Measurements from ENCODE around the gene LMF1.
"Not testable (repeated sequence)": the region's sequence is repeated elsewhere in the genome, so short reads cannot be mapped to it uniquely, and the experiment has no call there.

LMF1 gene

DNA sequence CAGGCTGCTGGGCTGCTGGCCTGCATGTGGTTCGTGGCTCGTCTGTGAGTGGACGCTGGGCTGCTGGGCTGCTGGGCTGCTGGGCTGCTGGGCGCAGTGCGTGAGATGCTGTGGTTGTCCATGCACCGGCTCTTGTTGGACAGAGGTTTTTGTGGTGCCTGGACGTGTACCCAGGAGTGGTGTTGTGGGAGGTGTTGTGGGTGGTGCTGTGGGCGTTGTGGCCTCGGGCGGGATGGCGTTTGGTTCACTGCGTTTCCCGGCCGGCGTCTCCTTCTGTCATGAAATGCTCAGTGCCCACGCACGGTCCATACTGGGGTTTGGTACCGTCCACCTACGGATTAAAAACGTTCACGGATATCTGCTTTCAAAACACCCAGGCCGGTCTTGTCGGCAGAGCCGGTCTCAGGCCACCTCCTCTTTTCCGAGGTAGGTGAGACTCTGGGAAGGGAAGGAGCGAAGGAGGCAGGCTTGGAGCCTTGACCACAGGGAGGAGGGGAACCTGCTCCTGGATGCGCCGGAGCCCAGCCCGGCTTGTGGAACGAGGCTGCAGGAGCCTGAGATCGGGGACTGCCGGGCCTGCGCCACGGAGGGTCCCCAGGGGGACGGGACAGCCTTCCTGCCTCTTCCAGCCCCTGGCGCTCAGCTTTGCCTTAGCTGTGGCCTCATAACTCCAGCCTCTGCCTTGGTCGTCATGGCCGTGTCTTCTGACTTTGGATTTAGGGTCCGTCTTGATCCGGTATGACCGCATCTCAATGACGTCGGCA is 140.5 kb downstream of the LMF1 start:
- no peak overlapping the region for H3K9ac ChIP-seq (ENCODE audit: low read depth, low read length)
- H3K9me3 ChIP-seq (ENCODE audit: insufficient read depth, low read depth, low read length): no peaks in the 10 kb centered on the region
- no peak overlapping the region for H3K4me3 ChIP-seq (ENCODE audit: low read length)
- H3K27me3 ChIP-seq (ENCODE audit: insufficient read depth, low read length): no peaks in the 10 kb centered on the region
- no peak overlapping the region for H3K27ac ChIP-seq (ENCODE audit: low read depth, low read length)
- no peaks in the 10 kb centered on the region for H3K4me1 ChIP-seq (ENCODE audit: insufficient read depth, low read length)
- WGBS: 94% methylated on average over 43 of the region's 43 CpGs
- no peaks in the 10 kb centered on the region for H3K36me3 ChIP-seq (ENCODE audit: insufficient read depth, low read length)

DNA sequence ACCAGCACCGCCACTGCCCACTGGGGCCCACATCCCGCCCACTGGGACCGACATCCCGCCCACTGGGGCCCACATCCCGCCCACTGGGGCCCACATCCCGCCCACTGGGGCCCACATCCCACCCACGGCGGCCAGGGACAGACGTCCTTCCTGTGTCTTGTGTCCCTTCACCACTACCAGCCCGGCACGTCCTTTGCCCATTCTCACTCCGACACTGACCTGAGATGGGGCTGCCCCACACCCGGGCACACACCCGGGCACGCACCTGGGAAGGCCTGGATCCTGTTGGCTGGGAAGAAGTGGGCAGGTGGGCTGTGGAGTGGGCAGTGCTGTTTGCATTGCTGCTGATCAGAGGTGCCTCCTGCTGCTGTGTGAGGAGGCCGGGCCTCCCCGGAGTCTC is 141.9 kb downstream of the LMF1 start:
- no peak overlapping the region for H3K4me3 ChIP-seq (ENCODE audit: low read length)
- no peaks in the 10 kb centered on the region for H3K9me3 ChIP-seq (ENCODE audit: insufficient read depth, low read depth, low read length)
- H3K27ac ChIP-seq (ENCODE audit: low read depth, low read length): no peak overlapping the region
- H3K9ac ChIP-seq (ENCODE audit: low read depth, low read length): no peak overlapping the region
- H3K27me3 ChIP-seq (ENCODE audit: insufficient read depth, low read length): no peaks in the 10 kb centered on the region
- 94% methylated on average over 17 of the region's 17 CpGs for WGBS
- no peaks in the 10 kb centered on the region for H3K4me1 ChIP-seq (ENCODE audit: insufficient read depth, low read length)
- H3K36me3 ChIP-seq (ENCODE audit: insufficient read depth, low read length): no peaks in the 10 kb centered on the region

DNA sequence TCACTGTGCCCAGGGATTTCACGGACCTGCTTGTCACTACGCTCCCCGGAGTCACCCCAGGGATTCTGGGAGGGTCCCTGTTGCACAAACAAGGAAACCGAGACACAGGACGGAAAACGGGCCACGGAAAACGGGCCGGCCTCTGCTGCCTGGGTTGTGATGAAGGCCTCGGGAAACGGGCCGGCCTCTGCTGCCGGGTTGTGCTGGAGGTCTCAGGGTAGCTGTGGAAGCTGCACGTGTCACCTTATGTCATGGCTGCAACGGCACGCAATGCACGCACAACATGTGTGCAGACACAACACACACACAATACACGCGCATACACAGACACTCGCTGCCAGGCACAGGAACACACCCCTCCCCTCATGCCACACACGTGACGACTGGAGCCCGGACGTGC is 143.3 kb downstream of the LMF1 start:
- H3K27me3 ChIP-seq (ENCODE audit: insufficient read depth, low read length): no peaks in the 10 kb centered on the region

DNA sequence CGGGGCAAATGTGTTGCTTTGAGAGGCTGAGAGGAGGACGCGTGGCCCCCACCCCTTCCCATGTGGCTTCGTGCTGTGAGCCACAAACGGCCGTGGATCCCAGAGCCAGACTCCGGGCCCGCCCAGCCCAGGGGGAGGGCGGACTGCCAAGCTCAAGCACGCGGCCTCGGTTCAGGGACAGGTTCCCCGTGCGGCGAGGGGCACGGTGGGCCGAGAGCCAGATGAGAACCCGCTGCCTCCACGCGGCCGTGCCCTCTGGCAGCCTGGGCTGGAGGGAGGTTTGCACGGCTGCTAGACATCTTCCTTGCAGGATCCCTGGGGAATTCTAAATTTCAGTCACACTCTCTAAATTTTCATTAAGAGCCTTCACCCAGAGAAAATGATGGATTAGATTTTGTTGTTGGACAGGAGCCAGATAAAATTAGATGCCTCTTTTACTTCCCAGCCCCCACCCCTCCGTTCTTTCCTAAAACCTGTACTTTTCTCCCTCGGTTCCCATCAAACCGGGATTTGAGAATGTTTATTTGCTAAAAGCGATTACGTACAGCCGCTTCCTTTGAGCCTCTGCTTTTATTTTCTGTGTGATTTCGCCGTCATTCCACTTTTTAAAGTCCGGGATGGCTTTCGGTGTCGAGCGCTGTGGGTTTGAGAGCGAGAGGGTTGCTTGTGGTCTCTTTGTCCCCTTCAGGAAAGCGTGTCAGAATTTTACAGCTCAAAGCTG is 145.3 kb downstream of the LMF1 start:
- H3K4me1 ChIP-seq (ENCODE audit: insufficient read depth, low read length): no peaks in the 10 kb centered on the region

More for the DNA sequence above, 143.3 kb downstream of the LMF1 start:
- no peaks in the 10 kb centered on the region for H3K36me3 ChIP-seq (ENCODE audit: insufficient read depth, low read length)
- H3K9me3 ChIP-seq (ENCODE audit: insufficient read depth, low read depth, low read length): no peaks in the 10 kb centered on the region
- no peaks in the 10 kb centered on the region for H3K4me1 ChIP-seq (ENCODE audit: insufficient read depth, low read length)
- 95% methylated on average over 24 of the region's 24 CpGs for WGBS
- H3K9ac ChIP-seq (ENCODE audit: low read depth, low read length): no peak overlapping the region; the same call in 1 of the 2 replicates
- H3K27ac ChIP-seq (ENCODE audit: low read depth, low read length): no peak overlapping the region
- H3K4me3 ChIP-seq (ENCODE audit: low read length): no peak overlapping the region

DNA sequence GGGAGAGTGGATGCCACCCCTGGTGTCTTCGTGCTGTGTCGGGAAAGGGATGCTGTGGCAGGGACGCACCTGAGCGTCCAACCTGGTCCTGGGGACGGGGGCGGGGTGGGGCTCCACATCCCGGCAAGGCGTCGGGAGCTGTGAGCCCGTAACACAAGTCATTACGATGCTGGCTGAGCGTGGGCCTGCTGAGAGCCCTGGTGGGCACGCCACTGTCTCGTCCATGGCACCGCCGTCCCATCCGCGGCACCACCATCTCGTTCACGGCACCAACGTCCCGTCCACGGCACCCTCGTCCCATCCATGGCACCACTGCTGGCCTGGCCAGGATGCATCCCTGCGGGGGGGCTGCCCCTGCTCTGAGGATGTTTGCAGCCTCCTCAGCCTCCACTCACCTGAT is 146.2 kb downstream of the LMF1 start:
- no peak overlapping the region for H3K9ac ChIP-seq (ENCODE audit: low read depth, low read length)
- H3K36me3 ChIP-seq (ENCODE audit: insufficient read depth, low read length): no peaks in the 10 kb centered on the region
- peaks cover 6% of the 10 kb centered on the region; the same call in 1 of the 2 replicates for H3K27me3 ChIP-seq (ENCODE audit: insufficient read depth, low read length)
- WGBS: 96% methylated on average over 25 of the region's 25 CpGs
- no peaks in the 10 kb centered on the region for H3K4me1 ChIP-seq (ENCODE audit: insufficient read depth, low read length)
- no peak overlapping the region for H3K27ac ChIP-seq (ENCODE audit: low read depth, low read length)
- no peak overlapping the region for H3K4me3 ChIP-seq (ENCODE audit: low read length)
- no peaks in the 10 kb centered on the region for H3K9me3 ChIP-seq (ENCODE audit: insufficient read depth, low read depth, low read length)

More for the DNA sequence above, 145.3 kb downstream of the LMF1 start:
- H3K27me3 ChIP-seq (ENCODE audit: insufficient read depth, low read length): 0 out of 2 replicates have a peak, but pooled peaks cover 3% of the 10 kb centered on the region
- H3K9me3 ChIP-seq (ENCODE audit: insufficient read depth, low read depth, low read length): no peaks in the 10 kb centered on the region
- 90% methylated on average over 36 of the region's 36 CpGs for WGBS
- H3K9ac ChIP-seq (ENCODE audit: low read depth, low read length): no peak overlapping the region
- no peaks in the 10 kb centered on the region for H3K36me3 ChIP-seq (ENCODE audit: insufficient read depth, low read length)
- no peak overlapping the region for H3K4me3 ChIP-seq (ENCODE audit: low read length)
- no peak overlapping the region for H3K27ac ChIP-seq (ENCODE audit: low read depth, low read length)

DNA sequence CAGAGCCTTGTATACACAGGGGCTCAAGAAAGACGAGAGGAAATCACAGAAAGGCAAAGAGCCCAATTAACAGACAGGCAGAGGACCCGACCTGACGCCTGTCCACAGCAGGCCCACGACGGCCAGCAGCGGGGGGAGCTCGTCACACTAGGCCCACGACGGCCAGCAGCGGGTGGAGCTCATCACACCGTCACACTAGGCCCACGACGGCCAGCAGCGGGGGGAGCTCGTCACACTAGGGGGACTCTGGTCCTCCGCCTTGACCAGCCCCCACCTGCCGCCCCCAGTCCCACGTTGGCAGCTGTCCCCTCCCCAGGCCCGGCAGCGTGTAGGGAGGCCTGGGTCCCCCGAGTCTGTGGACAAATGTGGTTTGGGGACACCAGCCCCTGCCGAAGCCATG is 146.6 kb downstream of the LMF1 start:
- Histone ChIP-seq H3K27me3 (ENCODE audit: insufficient read depth, low read length) (peaks cover 10% of the 10 kb centered on the region; the same call in 1 of the 2 replicates), H3K9me3 (ENCODE audit: insufficient read depth, low read depth, low read length) (no peaks in the 10 kb centered on the region), H3K9ac (ENCODE audit: low read depth, low read length) (no peak overlapping the region), H3K36me3 (ENCODE audit: insufficient read depth, low read length) (no peaks in the 10 kb centered on the region), H3K4me1 (ENCODE audit: insufficient read depth, low read length) (no peaks in the 10 kb centered on the region), H3K27ac (ENCODE audit: low read depth, low read length) (no peak overlapping the region), H3K4me3 (ENCODE audit: low read length) (no peak overlapping the region)
- 93% methylated on average over 22 of the region's 22 CpGs for WGBS

DNA sequence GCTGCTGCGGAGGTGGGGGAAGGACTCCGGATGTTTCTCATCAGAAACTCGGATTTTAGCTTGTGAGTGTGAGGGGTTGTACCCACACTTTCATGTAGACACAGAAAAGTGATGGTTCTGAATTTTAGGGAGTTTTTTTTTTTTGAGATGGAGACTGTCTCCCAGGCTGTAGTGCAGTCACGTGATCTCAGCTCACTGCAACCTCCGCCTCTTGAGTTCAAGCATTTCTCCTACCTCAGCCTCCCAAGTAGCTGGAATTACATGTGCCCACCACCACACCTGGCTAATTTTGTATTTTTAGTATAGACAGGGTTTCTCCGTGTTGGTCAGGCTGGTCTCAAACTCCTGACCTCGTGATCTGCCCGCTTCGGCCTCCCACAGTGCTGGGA is 147.9 kb downstream of the LMF1 start:
- H3K27me3 ChIP-seq (ENCODE audit: insufficient read depth, low read length): peaks cover 15% of the 10 kb centered on the region; the same call in 1 of the 2 replicates
- 95% methylated on average over 9 of the region's 9 CpGs for WGBS
- H3K9ac ChIP-seq (ENCODE audit: low read depth, low read length): no peak overlapping the region
- no peaks in the 10 kb centered on the region for H3K4me1 ChIP-seq (ENCODE audit: insufficient read depth, low read length)
- no peak overlapping the region for H3K4me3 ChIP-seq (ENCODE audit: low read length)
- no peak overlapping the region for H3K27ac ChIP-seq (ENCODE audit: low read depth, low read length)
- H3K36me3 ChIP-seq (ENCODE audit: insufficient read depth, low read length): no peaks in the 10 kb centered on the region
- H3K9me3 ChIP-seq (ENCODE audit: insufficient read depth, low read depth, low read length): no peaks in the 10 kb centered on the region

DNA sequence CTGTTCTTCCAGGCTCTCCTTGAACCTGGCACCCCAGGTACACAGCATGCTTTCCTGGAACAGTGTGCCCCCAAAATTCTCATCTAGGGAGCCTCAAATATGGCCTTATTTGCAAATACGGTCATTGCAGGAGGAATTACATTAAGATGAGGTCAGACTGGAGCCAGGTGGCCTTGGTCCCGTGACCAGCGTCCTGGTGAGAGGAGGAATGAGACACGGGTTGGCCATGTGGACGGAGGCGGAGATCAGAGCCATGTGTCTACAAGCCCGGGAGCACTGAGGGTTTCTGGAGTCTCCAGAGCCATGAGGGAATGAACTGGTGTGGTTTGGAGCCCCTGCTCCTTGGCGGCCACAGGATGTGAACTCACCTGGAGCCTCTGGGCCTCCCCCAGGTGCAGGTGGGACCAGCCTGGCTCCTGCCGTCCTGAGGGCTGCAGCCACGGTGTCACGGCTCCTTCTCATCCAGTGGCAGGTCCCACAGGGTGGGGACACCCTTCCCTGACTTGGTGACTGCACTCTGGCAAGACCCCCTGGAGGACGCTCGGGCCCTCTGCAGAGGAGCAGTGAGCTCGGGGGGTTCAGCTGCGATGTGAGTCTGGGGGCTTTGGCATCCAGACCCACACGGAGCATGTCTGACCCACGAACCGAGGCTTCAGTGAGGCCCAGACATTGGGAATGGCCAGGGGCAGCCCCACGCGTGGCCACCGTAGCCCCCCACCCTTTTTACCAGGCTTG is 148.4 kb downstream of the LMF1 start:
- peaks cover 15% of the 10 kb centered on the region; the same call in 1 of the 2 replicates for H3K27me3 ChIP-seq (ENCODE audit: insufficient read depth, low read length)
- no peaks in the 10 kb centered on the region for H3K4me1 ChIP-seq (ENCODE audit: insufficient read depth, low read length)
- H3K4me3 ChIP-seq (ENCODE audit: low read length): no peak overlapping the region
- no peak overlapping the region for H3K27ac ChIP-seq (ENCODE audit: low read depth, low read length)
- no peaks in the 10 kb centered on the region for H3K36me3 ChIP-seq (ENCODE audit: insufficient read depth, low read length)
- no peaks in the 10 kb centered on the region for H3K9me3 ChIP-seq (ENCODE audit: insufficient read depth, low read depth, low read length)
- 94% methylated on average over 21 of the region's 21 CpGs for WGBS
- H3K9ac ChIP-seq (ENCODE audit: low read depth, low read length): no peak overlapping the region

DNA sequence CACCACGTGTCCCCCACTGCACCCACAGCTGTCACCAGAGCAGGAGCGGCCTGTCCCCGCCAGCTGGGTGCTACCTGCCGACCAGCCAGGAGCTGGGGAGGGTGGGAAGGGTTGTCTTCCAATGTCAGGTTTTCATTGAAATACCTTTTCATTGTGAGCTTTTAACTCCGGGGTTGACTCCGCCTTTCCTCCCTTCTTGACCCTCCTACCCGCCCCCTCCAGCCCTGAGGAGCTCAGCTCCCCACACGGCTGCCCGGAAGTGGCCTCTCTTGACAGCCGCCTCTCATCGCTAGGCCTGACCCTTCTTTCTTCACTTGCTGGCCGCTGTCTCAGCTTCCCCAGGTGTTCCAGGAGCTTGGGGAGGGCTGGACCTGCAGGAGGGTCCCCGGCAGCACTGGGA is 149.0 kb downstream of the LMF1 start:
- Histone ChIP-seq H3K4me1 (ENCODE audit: insufficient read depth, low read length) (no peaks in the 10 kb centered on the region), H3K9me3 (ENCODE audit: insufficient read depth, low read depth, low read length) (no peaks in the 10 kb centered on the region), H3K9ac (ENCODE audit: low read depth, low read length) (no peak overlapping the region), H3K27ac (ENCODE audit: low read depth, low read length) (no peak overlapping the region), H3K36me3 (ENCODE audit: insufficient read depth, low read length) (no peaks in the 10 kb centered on the region), H3K27me3 (ENCODE audit: insufficient read depth, low read length) (peaks cover 15% of the 10 kb centered on the region; the same call in 1 of the 2 replicates), H3K4me3 (ENCODE audit: low read length) (no peak overlapping the region)
- WGBS: 78% methylated on average over 13 of the region's 13 CpGs

DNA sequence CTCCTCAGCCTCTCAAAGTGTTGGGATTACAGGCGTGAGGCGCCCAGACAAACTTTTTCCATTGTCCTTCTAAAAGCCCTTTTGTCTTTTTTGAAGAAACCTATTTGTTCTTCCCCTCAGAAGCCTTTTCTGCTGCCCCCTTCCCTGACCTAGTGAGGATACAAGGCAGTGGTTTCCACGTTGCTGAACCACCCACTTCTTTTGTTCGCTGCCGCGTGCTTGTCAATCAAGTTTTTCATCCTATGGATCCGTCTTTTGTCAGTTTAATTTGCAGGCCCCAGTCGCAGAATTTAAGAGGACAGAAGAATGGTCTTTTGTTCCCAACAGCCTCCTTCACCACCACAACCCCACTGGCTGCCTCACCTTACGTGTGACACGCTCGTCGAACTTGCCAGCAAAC is 150.0 kb downstream of the LMF1 start:
- no peaks in the 10 kb centered on the region for H3K4me1 ChIP-seq (ENCODE audit: insufficient read depth, low read length)
- no peak overlapping the region for H3K9ac ChIP-seq (ENCODE audit: low read depth, low read length)
- H3K27ac ChIP-seq (ENCODE audit: low read depth, low read length): peak overlapping the region; percentile 63; the same call in 1 of the 2 replicates
- no peaks in the 10 kb centered on the region for H3K9me3 ChIP-seq (ENCODE audit: insufficient read depth, low read depth, low read length)
- 61% methylated on average over 12 of the region's 12 CpGs for WGBS
- H3K4me3 ChIP-seq (ENCODE audit: low read length): no peak overlapping the region
- H3K36me3 ChIP-seq (ENCODE audit: insufficient read depth, low read length): no peaks in the 10 kb centered on the region
- peaks cover 15% of the 10 kb centered on the region; the same call in 1 of the 2 replicates for H3K27me3 ChIP-seq (ENCODE audit: insufficient read depth, low read length)

DNA sequence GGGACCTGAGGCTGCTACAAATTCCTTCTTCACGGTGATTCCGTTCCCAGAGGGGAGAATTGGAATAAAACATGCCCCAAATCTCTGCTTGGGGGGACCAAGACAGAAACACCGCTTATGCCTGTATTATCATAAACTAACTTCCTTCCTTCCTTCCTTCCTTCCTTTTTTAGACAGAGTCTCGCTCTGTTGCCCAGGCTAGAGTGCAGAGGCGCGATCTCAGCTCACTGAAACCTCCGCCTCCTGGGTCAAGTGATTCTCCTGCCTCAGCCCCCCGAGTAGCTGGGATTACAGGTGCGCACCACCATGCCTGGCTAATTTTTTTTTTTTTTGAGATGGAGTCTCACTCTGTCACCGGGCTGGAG is 150.8 kb downstream of the LMF1 start:
- H3K9me3 ChIP-seq (ENCODE audit: insufficient read depth, low read depth, low read length); H3K9ac ChIP-seq (ENCODE audit: low read depth, low read length); H3K27ac ChIP-seq (ENCODE audit: low read depth, low read length); H3K4me1 ChIP-seq (ENCODE audit: insufficient read depth, low read length); H3K4me3 ChIP-seq (ENCODE audit: low read length); H3K36me3 ChIP-seq (ENCODE audit: insufficient read depth, low read length): not testable (repeated sequence)
- H3K27me3 ChIP-seq (ENCODE audit: insufficient read depth, low read length): peaks cover 15% of the 10 kb centered on the region; the same call in 1 of the 2 replicates
- 92% methylated on average over 10 of the region's 10 CpGs for WGBS

Data from HUES64 (cell line).